BLaER1 treated with 17β-estradiol and CSF1 and Interleukin-3, amounts not matched to agents 10 nM and 100 nM (cell line): ENCODE results near the gene UGDH.
"Not testable (repeated sequence)": the region's sequence is repeated elsewhere in the genome, so short reads cannot be mapped to it uniquely, and the experiment has no call there.

ENCODE experiments used
- H3K27ac ChIP-seq, 11 experiments: shearing (Covaris generic); formaldehyde crosslinking; 2 replicates each; pipeline ENCODE4 v1.8.1; 2022
- H3K27me3 ChIP-seq, 11 experiments: shearing (Covaris generic); formaldehyde crosslinking; 2 replicates each; pipeline ENCODE4 v1.8.1; 2022
- H3K36me3 ChIP-seq, 11 experiments: shearing (Covaris generic); formaldehyde crosslinking; 2 replicates each; pipeline ENCODE4 v1.8.1; 2022
- H3K4me1 ChIP-seq, 10 experiments: shearing (Covaris generic); formaldehyde crosslinking; 2 replicates each; pipeline ENCODE4 v1.8.1; 2022
- H3K4me2 ChIP-seq, 11 experiments: shearing (Covaris generic); formaldehyde crosslinking; 2 replicates each; pipeline ENCODE4 v1.8.1; 2022
- H3K4me3 ChIP-seq, 10 experiments: shearing (Covaris generic); formaldehyde crosslinking; 2 replicates each; pipeline ENCODE4 v1.8.1; 2022
- H3K9ac ChIP-seq, 11 experiments: shearing (Covaris generic); formaldehyde crosslinking; 2 replicates each; pipeline ENCODE4 v1.8.1; 2022
- H3K9me3 ChIP-seq, 11 experiments: shearing (Covaris generic); formaldehyde crosslinking; replicated peaks in 1 of 11; 2 replicates each; pipeline ENCODE4 v1.8.1; 2022
- H4K20me1 ChIP-seq, 11 experiments: shearing (Covaris generic); formaldehyde crosslinking; 2 replicates each; pipeline ENCODE4 v1.8.1; 2022
- Cebpa-rat ChIP-seq, 11 experiments: shearing (Covaris generic); IDR thresholded peaks; 2 replicates each; pipeline ENCODE4 v1.8.1; 2022

UGDH gene

DNA sequence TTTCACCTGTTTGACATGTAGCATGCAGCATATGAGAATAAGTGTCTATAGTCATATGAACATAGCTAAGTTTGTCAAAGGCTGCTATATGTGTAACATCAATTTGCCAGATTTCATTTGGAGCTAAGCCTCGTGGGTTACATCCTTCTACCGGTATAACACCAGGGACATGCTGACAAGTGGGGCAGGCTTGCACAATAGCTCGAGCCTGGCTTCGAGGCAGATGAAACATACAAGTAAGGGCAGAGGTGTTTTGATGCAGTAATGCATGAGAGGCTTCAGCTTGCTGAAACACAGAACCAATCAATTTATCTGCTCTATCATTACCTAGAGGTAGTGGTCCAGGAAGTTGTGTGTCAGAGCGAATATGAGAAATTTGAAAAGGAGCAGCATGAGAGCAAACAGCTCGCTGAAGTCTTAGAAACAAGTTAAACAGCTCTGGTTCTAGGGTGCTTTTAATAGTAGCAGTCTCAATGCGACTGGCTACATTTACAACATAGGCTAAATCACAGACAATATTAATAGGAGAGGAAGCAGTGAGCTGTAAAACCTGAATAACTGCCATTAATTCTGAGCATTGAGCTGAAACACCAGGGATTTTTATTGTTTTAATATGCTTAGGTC is 14.9 kb upstream of the UGDH start:
- no peaks in the 10 kb centered on the region for H3K27me3 ChIP-seq
- peaks cover 5 to 13% (median 10%) of the 10 kb centered on the region in 11 experiments; a peak in 16 of 22 replicates for H3K9me3 ChIP-seq
- H4K20me1 ChIP-seq = no peaks in the 10 kb centered on the region; a peak in 1 of 22 replicates
- peaks cover 0 to 11% (median 5%) of the 10 kb centered on the region in 11 experiments; a peak in 7 of 22 replicates for H3K36me3 ChIP-seq
- H3K4me1 ChIP-seq = peaks cover 4 to 22% (median 15%) of the 10 kb centered on the region in 10 experiments; a peak in 17 of 20 replicates
- H3K27ac ChIP-seq = 0 out of 22 replicates have a peak overlapping the region, but pooled peaks of 1 of the 11 experiments have one; percentile 1
- H3K4me3 ChIP-seq = no peak overlapping the region
- 0 out of 22 replicates have a peak, but pooled peaks of 1 of the 11 experiments have one; percentile 44 for TF ChIP-seq Cebpa-rat (IDR thresholded peaks at IDR 0.05)
- H3K4me2 ChIP-seq = peak overlapping the region in 9 of 11 experiments; percentile 15 to 70 (median 53); a peak in 18 of 22 replicates
- H3K9ac ChIP-seq = 0 out of 22 replicates have a peak overlapping the region, but pooled peaks of 2 of the 11 experiments have one; percentile 7 to 23

DNA sequence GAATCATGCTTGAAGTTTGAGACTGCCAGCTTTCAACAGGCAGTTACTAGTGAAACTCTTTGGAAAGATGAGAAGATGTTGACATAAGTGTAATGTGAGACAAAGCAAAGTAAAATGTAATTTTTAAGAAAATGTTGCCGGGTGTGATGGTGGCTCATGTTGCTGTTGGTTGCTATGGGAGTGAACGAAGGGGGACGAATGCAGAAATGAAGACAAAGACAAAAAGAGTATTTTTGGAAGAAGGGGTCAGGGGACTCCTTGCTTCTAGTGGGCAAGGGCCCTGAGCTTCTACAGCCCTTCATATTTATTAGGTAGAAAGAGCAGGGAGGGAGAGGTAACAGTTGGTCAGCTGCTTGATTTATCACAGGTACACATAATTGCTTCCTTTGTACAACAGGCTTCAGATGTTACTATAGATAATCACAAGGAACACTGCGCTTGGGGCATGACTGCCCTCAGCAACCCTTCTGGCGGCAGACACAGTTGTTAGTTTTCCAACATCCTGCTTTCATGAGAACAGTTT is 11.9 kb upstream of the UGDH start:
- no peaks in the 10 kb centered on the region; a peak in 1 of 22 replicates for H4K20me1 ChIP-seq
- H3K4me3 ChIP-seq = no peak overlapping the region
- H3K4me1 ChIP-seq = peaks cover 4 to 22% (median 15%) of the 10 kb centered on the region in 10 experiments; a peak in 17 of 20 replicates
- H3K4me2 ChIP-seq = no peak overlapping the region
- no peak for TF ChIP-seq Cebpa-rat (IDR thresholded peaks at IDR 0.05)
- H3K36me3 ChIP-seq = peaks cover 0 to 15% (median 4%) of the 10 kb centered on the region in 11 experiments; a peak in 13 of 22 replicates
- H3K27me3 ChIP-seq = no peaks in the 10 kb centered on the region
- H3K27ac ChIP-seq = no peak overlapping the region
- H3K9ac ChIP-seq = no peak overlapping the region
- peaks cover 4 to 16% (median 12%) of the 10 kb centered on the region in 11 experiments; a peak in 21 of 22 replicates for H3K9me3 ChIP-seq

DNA sequence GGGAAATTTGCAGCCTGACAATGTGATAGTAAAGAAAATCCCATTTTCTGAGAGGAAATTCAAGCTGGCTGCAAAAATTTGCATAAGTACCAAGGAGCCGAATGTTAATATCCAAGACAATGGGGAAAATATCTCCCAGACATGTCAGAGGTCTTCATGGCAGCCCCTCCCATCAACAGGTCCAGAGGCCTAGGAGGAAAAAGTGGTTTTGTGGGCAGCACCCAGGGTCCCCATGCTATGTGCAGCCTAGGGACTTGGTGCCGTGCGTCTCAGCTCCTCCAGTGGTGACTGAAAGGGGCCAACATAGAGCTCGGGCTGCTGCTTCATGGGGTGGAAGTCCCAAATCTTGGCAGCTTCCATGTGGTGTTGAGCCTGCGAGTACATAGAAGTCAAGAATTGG is 6.3 kb upstream of the UGDH start:
- H3K27me3 ChIP-seq = no peaks in the 10 kb centered on the region
- H3K36me3 ChIP-seq = peaks cover 24 to 45% (median 34%) of the 10 kb centered on the region in 11 experiments; a peak in 20 of 22 replicates

DNA sequence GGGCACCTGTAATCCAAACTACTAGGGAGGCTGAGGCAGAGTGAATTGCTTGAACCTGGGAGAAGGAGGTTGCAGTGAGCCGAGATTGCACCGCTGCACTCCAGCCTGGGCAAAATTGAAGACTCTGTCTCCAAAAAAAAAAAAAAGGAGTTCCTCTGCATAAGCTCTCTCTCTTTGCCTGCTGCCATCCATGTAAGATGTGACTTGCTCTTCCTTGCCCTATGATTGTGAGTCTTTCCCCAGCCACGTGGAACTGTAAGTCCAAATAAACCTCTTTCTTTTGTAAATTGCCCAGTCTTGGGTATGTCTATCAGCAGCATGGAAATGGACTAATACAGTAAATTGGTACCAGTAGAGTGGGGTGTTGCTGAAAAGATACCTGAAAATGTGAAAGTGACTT is 5.0 kb upstream of the UGDH start:
- H3K4me3 ChIP-seq, H4K20me1 ChIP-seq, H3K9ac ChIP-seq, H3K27ac ChIP-seq, H3K4me2 ChIP-seq, H3K27me3 ChIP-seq: not testable (repeated sequence)
- H3K36me3 ChIP-seq = peaks cover 24 to 45% (median 34%) of the 10 kb centered on the region in 11 experiments; a peak in 20 of 22 replicates
- peaks cover 40 to 49% (median 47%) of the 10 kb centered on the region in 11 experiments for H3K9me3 ChIP-seq
- peaks cover 0 to 12% (median 9%) of the 10 kb centered on the region in 10 experiments; a peak in 14 of 20 replicates for H3K4me1 ChIP-seq

More for the DNA sequence above, 6.3 kb upstream of the UGDH start:
- TF ChIP-seq Cebpa-rat (IDR thresholded peaks at IDR 0.05) = no peak
- peaks cover 40 to 49% (median 47%) of the 10 kb centered on the region in 11 experiments for H3K9me3 ChIP-seq
- no peak overlapping the region for H3K27ac ChIP-seq
- H3K4me3 ChIP-seq = no peak overlapping the region
- H3K4me2 ChIP-seq = no peak overlapping the region
- H4K20me1 ChIP-seq = no peaks in the 10 kb centered on the region; a peak in 1 of 22 replicates
- peaks cover 0 to 8% (median 2%) of the 10 kb centered on the region in 10 experiments; a peak in 10 of 20 replicates for H3K4me1 ChIP-seq
- H3K9ac ChIP-seq = no peak overlapping the region

DNA sequence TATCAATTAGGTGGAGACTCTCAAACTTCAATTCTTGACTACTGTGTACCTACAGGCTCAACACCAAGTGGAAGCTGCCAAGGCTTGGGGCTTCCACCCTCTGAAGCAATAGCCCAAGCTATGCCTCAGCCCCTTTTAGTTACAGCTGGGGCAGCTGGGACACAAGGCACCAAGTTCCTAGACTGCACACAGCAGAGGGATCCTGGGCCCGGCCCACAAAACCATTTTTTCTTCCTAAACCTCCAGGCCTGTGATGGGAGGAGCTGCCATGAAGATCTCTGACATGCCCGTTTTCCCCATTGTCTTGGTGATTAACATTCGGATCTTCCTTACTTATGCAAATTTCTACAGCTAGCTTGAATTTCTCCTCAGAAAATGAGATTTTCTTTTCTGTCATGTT is 3.4 kb upstream of the UGDH start:
- TF ChIP-seq Cebpa-rat (IDR thresholded peaks at IDR 0.05) = no peak
- no peak overlapping the region for H3K4me2 ChIP-seq
- H3K27me3 ChIP-seq = no peaks in the 10 kb centered on the region
- no peak overlapping the region for H3K27ac ChIP-seq
- H4K20me1 ChIP-seq = no peaks in the 10 kb centered on the region
- no peak overlapping the region; a peak in 1 of 20 replicates for H3K4me3 ChIP-seq
- H3K4me1 ChIP-seq = peaks cover 8 to 19% (median 18%) of the 10 kb centered on the region in 10 experiments
- peaks cover 40 to 49% (median 47%) of the 10 kb centered on the region in 11 experiments for H3K9me3 ChIP-seq
- peaks cover 24 to 45% (median 34%) of the 10 kb centered on the region in 11 experiments; a peak in 20 of 22 replicates for H3K36me3 ChIP-seq
- no peak overlapping the region for H3K9ac ChIP-seq

DNA sequence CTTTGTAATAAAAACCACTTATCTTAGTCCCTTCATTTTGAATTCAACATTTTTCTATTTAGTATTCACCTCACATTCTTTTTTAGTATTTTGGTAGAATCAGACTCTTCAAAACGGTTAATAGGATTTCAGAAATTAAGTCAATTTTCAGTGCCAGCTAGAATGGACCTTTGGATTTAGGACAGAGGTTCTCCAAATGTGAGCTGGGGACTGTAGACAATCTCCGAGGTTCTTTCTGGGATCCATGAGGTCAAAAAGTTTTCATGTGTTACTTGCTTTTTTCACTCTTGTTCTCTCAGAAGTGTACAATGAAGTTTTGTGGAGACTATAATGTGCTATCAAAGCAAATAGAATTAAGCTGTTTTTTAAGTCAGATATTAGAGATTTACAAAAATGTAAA is 2.3 kb upstream of the UGDH start:
- Histone ChIP-seq H3K4me2 (no peak overlapping the region), H4K20me1 (peaks cover 0 to 6% (median 0%) of the 10 kb centered on the region in 11 experiments; a peak in 2 of 22 replicates), H3K36me3 (peaks cover 24 to 43% (median 34%) of the 10 kb centered on the region in 11 experiments; a peak in 20 of 22 replicates), H3K27ac (no peak overlapping the region), H3K27me3 (no peaks in the 10 kb centered on the region), H3K4me3 (no peak overlapping the region), H3K9ac (no peak overlapping the region), H3K4me1 (peaks cover 11 to 21% (median 20%) of the 10 kb centered on the region in 10 experiments), H3K9me3 (peaks cover 40 to 46% (median 45%) of the 10 kb centered on the region in 11 experiments)
- TF ChIP-seq Cebpa-rat (IDR thresholded peaks at IDR 0.05) = no peak

DNA sequence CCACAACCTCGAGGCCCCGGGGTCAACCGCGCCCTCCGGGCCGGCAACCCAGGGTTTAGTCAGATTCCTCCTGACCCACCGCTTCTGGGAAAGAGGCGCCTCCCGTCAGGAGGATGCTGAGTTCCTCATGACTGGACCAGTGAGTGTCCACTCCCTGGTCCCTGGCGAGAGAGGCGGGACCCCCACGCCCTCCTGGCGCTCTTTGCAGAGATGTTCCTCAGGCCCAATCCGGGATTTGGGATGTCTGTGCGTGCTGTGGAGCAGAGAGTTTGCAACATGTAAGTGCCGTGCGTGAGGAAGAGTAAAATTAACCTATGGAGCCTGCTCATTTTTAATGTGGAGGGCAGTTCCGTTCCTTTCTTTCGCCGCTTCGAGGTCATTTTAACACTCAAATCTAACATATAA is 824 bp upstream of the UGDH start:
- peak overlapping the region; percentile 60 to 89 (median 81) for H3K27ac ChIP-seq

DNA sequence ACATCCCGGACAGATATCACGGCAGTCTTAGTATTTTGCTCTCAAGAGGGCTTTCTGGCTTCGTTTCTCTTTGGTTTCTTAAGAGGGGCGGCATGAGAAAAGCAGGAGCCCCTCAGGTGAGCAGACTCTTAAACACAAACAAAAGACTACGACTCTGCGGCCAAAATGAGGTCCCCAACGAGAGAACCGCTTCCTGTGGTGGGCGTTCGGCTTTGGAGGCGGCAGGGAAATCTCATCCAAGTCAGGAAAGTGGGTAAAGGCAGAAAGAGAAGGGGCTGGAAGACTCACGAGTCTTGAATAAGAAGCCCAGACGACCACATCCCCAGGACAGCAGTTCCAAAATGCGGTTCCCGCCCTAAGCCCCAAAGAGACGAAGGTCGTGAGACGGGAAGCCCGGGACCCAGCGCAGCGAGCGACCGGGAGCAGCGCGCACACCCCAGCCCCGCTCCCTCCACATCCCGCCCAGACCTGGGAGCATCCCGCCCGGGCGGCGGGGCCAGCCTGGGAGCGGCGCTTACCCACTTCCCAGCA is 409 bp downstream of the UGDH start:
- Histone ChIP-seq H3K9me3 (peaks cover 17 to 19% (median 19%) of the 10 kb centered on the region in 11 experiments), H3K27me3 (no peaks in the 10 kb centered on the region), H3K4me2 (peak overlapping the region; percentile 82 to 99 (median 93)), H3K4me3 (peak overlapping the region; percentile 82 to 97 (median 89)), H3K4me1 (peaks cover 11 to 21% (median 20%) of the 10 kb centered on the region in 10 experiments), H3K36me3 (peaks cover 7 to 19% (median 15%) of the 10 kb centered on the region in 11 experiments; a peak in 17 of 22 replicates), H3K27ac (peak overlapping the region; percentile 69 to 89 (median 81)), H4K20me1 (peaks cover 0 to 12% (median 0%) of the 10 kb centered on the region in 11 experiments; a peak in 4 of 22 replicates), H3K9ac (peak overlapping the region; percentile 82 to 91 (median 86))
- TF ChIP-seq Cebpa-rat (IDR thresholded peaks at IDR 0.05) = no peak

More for the DNA sequence above, 824 bp upstream of the UGDH start:
- peak overlapping the region; percentile 82 to 97 (median 89) for H3K4me3 ChIP-seq
- peaks cover 30 to 32% (median 31%) of the 10 kb centered on the region in 11 experiments for H3K9me3 ChIP-seq
- H3K4me2 ChIP-seq = peak overlapping the region; percentile 81 to 99 (median 92)
- H3K9ac ChIP-seq = peak overlapping the region; percentile 82 to 91 (median 86)
- peaks cover 11 to 21% (median 20%) of the 10 kb centered on the region in 10 experiments for H3K4me1 ChIP-seq
- H3K27me3 ChIP-seq = no peaks in the 10 kb centered on the region
- no peak for TF ChIP-seq Cebpa-rat (IDR thresholded peaks at IDR 0.05)
- H3K36me3 ChIP-seq = peaks cover 13 to 30% (median 27%) of the 10 kb centered on the region in 11 experiments; a peak in 19 of 22 replicates
- peaks cover 0 to 10% (median 0%) of the 10 kb centered on the region in 11 experiments; a peak in 4 of 22 replicates for H4K20me1 ChIP-seq
